ENCODE measurements around the gene MAP2K7. TPM values are rescaled to one million over a fixed set of nuclear protein-coding genes. Genes with fewer than 3 reads are reported as not detected.

MAP2K7 gene
- total and polyA plus RNA-seq, 10 donors = 12.4 to 44.3 (median 28.2) TPM

GRCh38 chr19:7907122-7907521 is 3.4 kb downstream of the MAP2K7 start:
- intact Hi-C loops (cut with DNase I; ENCODE audit: low total_unique reads) = no loop called here
- H3K27ac ChIP-seq = no peak overlapping the region
- H3K27me3 ChIP-seq (replicated peaks in 1 of 7) = no peaks in the 10 kb centered on the region
- H3K9me3 ChIP-seq = no peaks in the 10 kb centered on the region
- TF ChIP-seq POLR2AphosphoS5 (IDR thresholded peaks at IDR 0.05) (peak in 2 of 3 donors; percentile 44 to 71), POLR2A (IDR thresholded peaks at IDR 0.05) (no peak)
- WGBS, 5 donors = 92 to 96% (median 93%) methylated on average over 19 of the region's 19 CpGs
- DNase-seq = peak; percentile 78
- no peak overlapping the region for H3K4me3 ChIP-seq
- peaks cover 14 to 85% (median 53%) of the 10 kb centered on the region in 6 donors for H3K4me1 ChIP-seq
- peaks cover 0 to 72% (median 36%) of the 10 kb centered on the region in 6 donors for H3K36me3 ChIP-seq

- no peak overlapping the region for H3K27ac ChIP-seq
- intact Hi-C loops (cut with DNase I; ENCODE audit: low total_unique reads) = no loop called here
- no peaks in the 10 kb centered on the region for H3K27me3 ChIP-seq (replicated peaks in 1 of 7)
- no peaks in the 10 kb centered on the region for H3K9me3 ChIP-seq
- H3K4me1 ChIP-seq = peaks cover 14 to 82% (median 53%) of the 10 kb centered on the region in 6 donors
- peaks cover 0 to 77% (median 40%) of the 10 kb centered on the region in 6 donors for H3K36me3 ChIP-seq
- TF ChIP-seq CTCF (IDR thresholded peaks at IDR 0.05 in 8 of 11, conservative IDR thresholded peaks at IDR 0.05 in 3 of 11) (no peak), POLR2AphosphoS5 (IDR thresholded peaks at IDR 0.05) (peak in 1 of 3 donors; percentile 19)
- 88 to 94% (median 92%) methylated on average over 11 of the region's 11 CpGs for WGBS, 5 donors
- no peak for DNase-seq
- no peak overlapping the region for H3K4me3 ChIP-seq
Observed at GRCh38 chr19:7907544-7907943, 3.9 kb downstream of the MAP2K7 start.

GRCh38 chr19:7908078-7908699 is 4.5 kb downstream of the MAP2K7 start:
- H3K4me1 ChIP-seq = peaks cover 10 to 76% (median 47%) of the 10 kb centered on the region in 6 donors
- no peak for TF ChIP-seq CTCF (IDR thresholded peaks at IDR 0.05 in 8 of 11, conservative IDR thresholded peaks at IDR 0.05 in 3 of 11)
- TF ChIP-seq POLR2AphosphoS5 (IDR thresholded peaks at IDR 0.05) = peak in 1 of 3 donors; percentile 14
- no peak for TF ChIP-seq POLR2A (IDR thresholded peaks at IDR 0.05)
- no peaks in the 10 kb centered on the region for H3K9me3 ChIP-seq
- no peaks in the 10 kb centered on the region for H3K27me3 ChIP-seq (replicated peaks in 1 of 7)
- DNase-seq = no peak
- intact Hi-C loops (cut with DNase I; ENCODE audit: low total_unique reads) = no loop called here
- no peak overlapping the region for H3K27ac ChIP-seq
- WGBS, 5 donors = 71 to 88% (median 79%) methylated on average over 14 of the region's 14 CpGs
- H3K36me3 ChIP-seq = peaks cover 0 to 83% (median 45%) of the 10 kb centered on the region in 6 donors
- no peak overlapping the region for H3K4me3 ChIP-seq

- WGBS, 5 donors = 82 to 94% (median 88%) methylated on average over 11 to 19 of the region's 19 CpGs
- peaks cover 0 to 1% (median 0%) of the 10 kb centered on the region in 7 donors for H3K27me3 ChIP-seq (replicated peaks in 1 of 7)
- no peak for TF ChIP-seq CTCF (IDR thresholded peaks at IDR 0.05 in 8 of 11, conservative IDR thresholded peaks at IDR 0.05 in 3 of 11)
- peak in 1 of 3 donors; percentile 27 for TF ChIP-seq POLR2AphosphoS5 (IDR thresholded peaks at IDR 0.05)
- DNase-seq = peak; percentile 76
- H3K27ac ChIP-seq = no peak overlapping the region
- H3K4me3 ChIP-seq = no peak overlapping the region
- H3K36me3 ChIP-seq = peaks cover 0 to 90% (median 45%) of the 10 kb centered on the region in 6 donors
- intact Hi-C loops (cut with DNase I; ENCODE audit: low total_unique reads) = no loop called here
- no peaks in the 10 kb centered on the region for H3K9me3 ChIP-seq
- peaks cover 10 to 75% (median 46%) of the 10 kb centered on the region in 6 donors for H3K4me1 ChIP-seq
Observed at GRCh38 chr19:7908742-7909461, 5.2 kb downstream of the MAP2K7 start.

All from spleen (tissue), 11 donors.